Fibroblast of lung (primary cell): ENCODE measurements around the gene HECW1. TPM values are rescaled to one million over a fixed set of nuclear protein-coding genes. Genes with fewer than 3 reads are reported as not detected.

Experiments used
- DNase-seq, 2 donors: peaks; one replicate each; pipeline versions ENCODE4 v3.0.0 to v3.0.0-alpha.2; 2010; ENCODE audit warnings: low read depth in 2 of 2
- H2AFZ ChIP-seq: 2 replicates; pipeline ENCODE4 v1.5.1; 2012; ENCODE audit warnings: low read length, control low read depth, inconsistent platforms
- H3K27ac ChIP-seq: 2 replicates; pipeline ENCODE4 v1.5.1; 2011; ENCODE audit warnings: low read length, control low read depth; ENCODE audit not compliant: insufficient read depth
- H3K27me3 ChIP-seq: 2 replicates; pipeline ENCODE4 v1.5.1; 2011; ENCODE audit warnings: mild to moderate bottlenecking, low read length; ENCODE audit not compliant: control insufficient read depth, insufficient read depth
- H3K36me3 ChIP-seq: 2 replicates; pipeline ENCODE4 v1.5.1; 2011; ENCODE audit warnings: low read length; ENCODE audit not compliant: control insufficient read depth, insufficient read depth
- H3K4me1 ChIP-seq: 2 replicates; pipeline ENCODE4 v1.5.1; 2011; ENCODE audit warnings: low read length; ENCODE audit not compliant: control insufficient read depth, insufficient read depth; ENCODE audit errors: extremely low read depth
- H3K4me2 ChIP-seq: 2 replicates; pipeline ENCODE4 v1.5.1; 2011; ENCODE audit warnings: low read length, control low read depth; ENCODE audit not compliant: insufficient read depth; ENCODE audit errors: extremely low read depth
- H3K4me3 ChIP-seq, 4 experiments: fragments of 200-600 bp in 1 of 4; sonication (generic) in 1 of 4; replicated peaks in 1 of 4; 2 replicates each; pipeline ENCODE4 v1.5.1; 2011 to 2016; ENCODE audit warnings: low read length in 4 of 4, low read depth in 3 of 4, mild to moderate bottlenecking in 3 of 4, control low read depth in 2 of 4, inconsistent platforms in 1 of 4, mixed read lengths in 1 of 4; ENCODE audit not compliant: insufficient read depth in 1 of 4; ENCODE audit errors: control extremely low read depth in 1 of 4
- H3K79me2 ChIP-seq: 2 replicates; pipeline ENCODE4 v1.5.1; 2012; ENCODE audit warnings: mild to moderate bottlenecking, low read length, inconsistent platforms; ENCODE audit not compliant: control insufficient read depth, insufficient read depth
- H3K9ac ChIP-seq: 2 replicates; pipeline ENCODE4 v1.5.1; 2011; ENCODE audit warnings: mild to moderate bottlenecking, low read length, control low read depth; ENCODE audit not compliant: insufficient read depth
- H3K9me3 ChIP-seq: 2 replicates; pipeline ENCODE4 v1.5.1; 2012; ENCODE audit warnings: low read depth, low read length; ENCODE audit not compliant: control insufficient read depth, insufficient read depth
- H4K20me1 ChIP-seq: 2 replicates; pipeline ENCODE4 v1.5.1; 2011; ENCODE audit warnings: low read length; ENCODE audit not compliant: control insufficient read depth, insufficient read depth; ENCODE audit errors: extremely low read depth
- CTCF ChIP-seq, 2 donors: IDR thresholded peaks in 1 of 2; conservative IDR thresholded peaks in 1 of 2; 1 replicate in 1 of 2; 2 replicates in 1 of 2; pipeline ENCODE4 v1.5.1; 2011 to 2012; ENCODE audit warnings: low read length in 2 of 2, control low read depth in 1 of 2, inconsistent platforms in 1 of 2, low read depth in 1 of 2, mild to moderate bottlenecking in 1 of 2
- EZH2 ChIP-seq: IDR thresholded peaks from 2 replicates; pipeline ENCODE4 v1.5.1; 2012; ENCODE audit warnings: low read length, control low read depth, mild to moderate bottlenecking; ENCODE audit errors: missing control alignments
- polyA plus RNA-seq, 2 donors: library from polyadenylated mRNA; depleted of rRNA in 1 of 2; stranded (reverse) in 1 of 2; unstranded in 1 of 2; fragments of >200 nt; gene quantifications; 2 replicates each; pipeline ENCODE4 v1.2.1, GENCODE V29; 2011 to 2012; ENCODE audit warnings: missing spikeins in 1 of 2
- total RNA-seq: library from RNA; depleted of rRNA; stranded (reverse); fragments of >200 nt; gene quantifications from 2 replicates; pipeline ENCODE4 v1.2.1, GENCODE V29; 2014

The HECW1 gene
- total and polyA plus RNA-seq, 2 donors (not counting 1 experiment from before 2014, with no cell fraction given), result 1.1 to 6.1 TPM

GRCh38 chr7:43317075-43317474, 204.6 kb downstream of the HECW1 start:
- H3K4me2 ChIP-seq, result no peak overlapping the region
- no peaks in the 10 kb centered on the region for H3K9me3 ChIP-seq
- H2AFZ ChIP-seq, result no peak overlapping the region
- H4K20me1 ChIP-seq, result no peaks in the 10 kb centered on the region
- H3K27ac ChIP-seq, result no peak overlapping the region
- no peaks in the 10 kb centered on the region for H3K79me2 ChIP-seq
- no peak overlapping the region for H3K4me3 ChIP-seq
- H3K27me3 ChIP-seq, result no peaks in the 10 kb centered on the region
- H3K36me3 ChIP-seq, result no peaks in the 10 kb centered on the region
- TF ChIP-seq EZH2, result no peak
- TF ChIP-seq CTCF (conservative IDR thresholded peaks at IDR 0.05 in 1 of 2, IDR thresholded peaks at IDR 0.05 in 1 of 2; ENCODE audit: low read depth in 1 of 2, low read length in 2 of 2), result no peak
- no peak overlapping the region for H3K9ac ChIP-seq
- DNase-seq, result no peak
- no peaks in the 10 kb centered on the region for H3K4me1 ChIP-seq

GRCh38 chr7:43318188-43318770, 205.8 kb downstream of the HECW1 start:
- Histone ChIP-seq H3K79me2 (no peaks in the 10 kb centered on the region), H3K27ac (no peak overlapping the region), H3K4me1 (no peaks in the 10 kb centered on the region), H3K36me3 (no peaks in the 10 kb centered on the region), H3K9ac (no peak overlapping the region), H2AFZ (no peak overlapping the region), H3K4me3 (no peak overlapping the region), H3K27me3 (no peaks in the 10 kb centered on the region), H4K20me1 (no peaks in the 10 kb centered on the region), H3K9me3 (no peaks in the 10 kb centered on the region), H3K4me2 (no peak overlapping the region)
- TF ChIP-seq CTCF (conservative IDR thresholded peaks at IDR 0.05 in 1 of 2, IDR thresholded peaks at IDR 0.05 in 1 of 2; ENCODE audit: low read depth in 1 of 2, low read length in 2 of 2), result no peak
- DNase-seq, result peak in 1 of 2 donors; percentile 64

GRCh38 chr7:43325595-43325994, 213.1 kb downstream of the HECW1 start:
- Histone ChIP-seq H3K4me1 (no peaks in the 10 kb centered on the region), H3K27ac (no peak overlapping the region), H3K36me3 (no peaks in the 10 kb centered on the region), H3K27me3 (no peaks in the 10 kb centered on the region), H3K79me2 (no peaks in the 10 kb centered on the region), H3K9me3 (no peaks in the 10 kb centered on the region), H3K9ac (no peak overlapping the region), H3K4me2 (no peak overlapping the region), H2AFZ (no peak overlapping the region), H3K4me3 (no peak overlapping the region), H4K20me1 (no peaks in the 10 kb centered on the region)
- DNase-seq, result no peak
- TF ChIP-seq CTCF (conservative IDR thresholded peaks at IDR 0.05 in 1 of 2, IDR thresholded peaks at IDR 0.05 in 1 of 2; ENCODE audit: low read depth in 1 of 2, low read length in 2 of 2) (no peak), EZH2 (no peak)
